Testis (tissue), 3 donors: Measurements from ENCODE around the gene SMAD3. TPM values are rescaled to one million over a fixed set of nuclear protein-coding genes. Genes with fewer than 3 reads are reported as not detected.

Experiments
- DNase-seq: peaks from one replicate; pipeline ENCODE4 v3.0.0-alpha.2; 2019
- H3K27ac ChIP-seq, 2 donors: fragments of 200-600 bp; sonication (generic); one replicate each; pipeline ENCODE4 v1.5.1; 2019
- H3K27me3 ChIP-seq: fragments of 200-600 bp; sonication (generic); one replicate; pipeline ENCODE4 v1.5.1; 2019
- H3K36me3 ChIP-seq: fragments of 200-600 bp; sonication (generic); one replicate; pipeline ENCODE4 v1.5.1; 2017; ENCODE audit warnings: low read depth; ENCODE audit errors: missing control alignments
- H3K4me1 ChIP-seq: fragments of 200-600 bp; sonication (generic); one replicate; pipeline ENCODE4 v1.5.1; 2019
- H3K4me3 ChIP-seq, 2 donors: fragments of 200-600 bp; sonication (generic); one replicate each; pipeline ENCODE4 v1.5.1; 2017 to 2019
- H3K9me3 ChIP-seq: fragments of 200-600 bp; sonication (generic); one replicate; pipeline ENCODE4 v1.5.1; 2017
- POLR2A ChIP-seq: fragments of 450-650 bp; IDR thresholded peaks from one replicate; pipeline ENCODE4 v1.6.1; 2017; ENCODE audit warnings: antibody characterized with exemption, mild to moderate bottlenecking, moderate library complexity
- WGBS, 2 donors: methylation state at CpG; one replicate each; pipeline ENCODE4 v1.1.5; 2018; 5-methylcytosine and 5-hydroxymethylcytosine counted together
- intact Hi-C: fragments of 100-400 bp; cut with DNase I; formaldehyde crosslinking; loops from one replicate; pipeline ENCODE4 v1.15.1; 2023; ENCODE audit warnings: low total_unique reads
- polyA plus RNA-seq: library from polyadenylated mRNA; stranded (reverse); fragments of 350-450 nt; fragmentation: Illumina TruSeq; extraction: RNeasy Lipid Tissue Mini Kit (QIAGEN cat#74804); gene quantifications from one replicate; pipeline ENCODE4 v1.2.3, GENCODE V29; 2014; ENCODE audit warnings: low read depth, low replicate concordance; ENCODE audit not compliant: insufficient read depth
- total RNA-seq, 2 donors: library from RNA; depleted of rRNA; stranded (reverse); fragments of >200 nt; gene quantifications; one replicate each; pipeline ENCODE4 v1.2.3, GENCODE V29; 2016
- TF ChIP-seq, protein P1 (sequence below), 3 experiments: fragments of 450-650 bp in 2 of 3; fragments of 200-600 bp in 1 of 3; sonication (generic) in 1 of 3; IDR thresholded peaks; one replicate each; pipeline ENCODE4 v1.5.1; 2016 to 2019; ENCODE audit warnings: antibody characterized with exemption in 3 of 3, mild to moderate bottlenecking in 2 of 3, moderate library complexity in 1 of 3

The SMAD3 gene
- total and polyA plus RNA-seq, 3 donors from 2014 or later, result 11.4 to 31.6 (median 18.7) TPM

DNA sequence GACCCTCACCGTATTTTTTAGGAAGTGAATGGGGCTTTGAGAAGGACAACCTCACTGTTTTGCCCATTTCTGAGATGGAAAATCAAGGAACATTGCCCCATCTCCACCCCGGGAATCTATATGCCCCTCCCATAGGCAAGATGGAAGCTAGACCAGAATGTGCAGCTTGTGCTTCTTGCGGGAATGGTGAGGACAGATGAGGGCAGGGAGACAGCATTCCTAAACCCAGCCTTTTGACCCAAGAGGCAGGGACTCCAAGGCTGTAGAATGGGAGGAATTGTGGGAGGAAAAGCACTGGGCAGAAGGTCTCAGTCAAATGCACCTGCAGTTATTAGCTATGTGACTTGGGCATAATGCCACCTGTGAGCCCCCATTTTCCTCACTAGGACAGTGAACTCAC lies 66.9 kb downstream of the SMAD3 start:
- no peak overlapping the region for H3K27ac ChIP-seq
- H3K27me3 ChIP-seq, result no peaks in the 10 kb centered on the region
- intact Hi-C loops, result no loop called here
- H3K4me3 ChIP-seq, result no peak overlapping the region
- H3K36me3 ChIP-seq, result no peaks in the 10 kb centered on the region
- H3K4me1 ChIP-seq, result peaks cover 38% of the 10 kb centered on the region
- 55 to 67% methylated on average over 3 of the region's 3 CpGs for WGBS, 2 donors
- DNase-seq, result no peak
- H3K9me3 ChIP-seq, result no peaks in the 10 kb centered on the region
- TF ChIP-seq, protein P1, sequence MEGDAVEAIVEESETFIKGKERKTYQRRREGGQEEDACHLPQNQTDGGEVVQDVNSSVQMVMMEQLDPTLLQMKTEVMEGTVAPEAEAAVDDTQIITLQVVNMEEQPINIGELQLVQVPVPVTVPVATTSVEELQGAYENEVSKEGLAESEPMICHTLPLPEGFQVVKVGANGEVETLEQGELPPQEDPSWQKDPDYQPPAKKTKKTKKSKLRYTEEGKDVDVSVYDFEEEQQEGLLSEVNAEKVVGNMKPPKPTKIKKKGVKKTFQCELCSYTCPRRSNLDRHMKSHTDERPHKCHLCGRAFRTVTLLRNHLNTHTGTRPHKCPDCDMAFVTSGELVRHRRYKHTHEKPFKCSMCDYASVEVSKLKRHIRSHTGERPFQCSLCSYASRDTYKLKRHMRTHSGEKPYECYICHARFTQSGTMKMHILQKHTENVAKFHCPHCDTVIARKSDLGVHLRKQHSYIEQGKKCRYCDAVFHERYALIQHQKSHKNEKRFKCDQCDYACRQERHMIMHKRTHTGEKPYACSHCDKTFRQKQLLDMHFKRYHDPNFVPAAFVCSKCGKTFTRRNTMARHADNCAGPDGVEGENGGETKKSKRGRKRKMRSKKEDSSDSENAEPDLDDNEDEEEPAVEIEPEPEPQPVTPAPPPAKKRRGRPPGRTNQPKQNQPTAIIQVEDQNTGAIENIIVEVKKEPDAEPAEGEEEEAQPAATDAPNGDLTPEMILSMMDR (IDR thresholded peaks at IDR 0.05), result no peak
- no peak for TF ChIP-seq POLR2A

DNA sequence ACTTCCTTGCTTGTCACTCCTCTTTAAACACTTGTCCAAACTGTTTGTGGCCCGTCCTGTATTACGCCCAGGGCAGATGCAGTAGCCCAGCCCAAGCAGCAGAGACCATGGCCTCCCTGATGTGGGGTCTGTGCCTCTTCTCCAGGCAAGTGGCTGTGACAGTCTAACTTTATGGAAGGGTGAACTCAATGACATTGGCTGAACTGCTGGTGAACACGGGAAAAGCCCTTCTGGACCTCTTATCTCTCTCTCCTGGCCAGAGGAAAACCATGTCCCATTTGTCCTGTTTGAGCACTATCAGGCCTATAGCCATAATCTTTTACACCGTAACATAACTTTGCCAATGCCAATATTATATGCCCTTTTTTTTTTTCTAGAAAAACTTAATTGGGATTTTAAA lies 67.6 kb downstream of the SMAD3 start:
- no peak for DNase-seq
- intact Hi-C loops, result no loop called here
- no peaks in the 10 kb centered on the region for H3K27me3 ChIP-seq
- 79 to 82% methylated on average over 4 of the region's 4 CpGs for WGBS, 2 donors
- peaks cover 38% of the 10 kb centered on the region for H3K4me1 ChIP-seq
- H3K4me3 ChIP-seq, result no peak overlapping the region
- H3K36me3 ChIP-seq, result no peaks in the 10 kb centered on the region
- no peak overlapping the region for H3K27ac ChIP-seq
- TF ChIP-seq, protein P1 (IDR thresholded peaks at IDR 0.05), result no peak
- TF ChIP-seq POLR2A, result no peak
- H3K9me3 ChIP-seq, result no peaks in the 10 kb centered on the region

DNA sequence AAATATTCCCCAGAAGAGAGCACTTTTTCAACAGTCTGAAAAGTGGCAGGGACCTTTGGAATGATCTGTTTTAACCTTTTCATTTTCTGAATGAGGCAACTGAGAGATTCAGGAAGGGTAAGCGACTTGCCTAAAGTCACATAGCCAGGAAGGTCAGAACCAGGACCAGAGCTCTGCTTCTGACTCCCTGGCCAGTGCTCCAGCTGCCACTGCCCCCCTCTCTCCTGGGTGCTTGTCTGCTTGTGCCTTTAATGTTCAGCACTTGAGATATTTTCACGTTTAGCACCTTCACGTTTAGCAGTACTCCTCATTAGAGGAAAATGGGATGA lies 68.3 kb downstream of the SMAD3 start:
- H3K9me3 ChIP-seq, result no peaks in the 10 kb centered on the region
- 63 to 79% methylated on average over 3 of the region's 3 CpGs for WGBS, 2 donors
- H3K4me1 ChIP-seq, result peaks cover 39% of the 10 kb centered on the region
- H3K27ac ChIP-seq, result peak overlapping the region in 1 of 2 donors; percentile 69
- DNase-seq, result no peak
- intact Hi-C loops, result no loop called here
- no peak overlapping the region for H3K4me3 ChIP-seq
- H3K36me3 ChIP-seq, result no peaks in the 10 kb centered on the region
- no peaks in the 10 kb centered on the region for H3K27me3 ChIP-seq
- TF ChIP-seq, protein P1 (IDR thresholded peaks at IDR 0.05), result no peak
- TF ChIP-seq POLR2A, result no peak

DNA sequence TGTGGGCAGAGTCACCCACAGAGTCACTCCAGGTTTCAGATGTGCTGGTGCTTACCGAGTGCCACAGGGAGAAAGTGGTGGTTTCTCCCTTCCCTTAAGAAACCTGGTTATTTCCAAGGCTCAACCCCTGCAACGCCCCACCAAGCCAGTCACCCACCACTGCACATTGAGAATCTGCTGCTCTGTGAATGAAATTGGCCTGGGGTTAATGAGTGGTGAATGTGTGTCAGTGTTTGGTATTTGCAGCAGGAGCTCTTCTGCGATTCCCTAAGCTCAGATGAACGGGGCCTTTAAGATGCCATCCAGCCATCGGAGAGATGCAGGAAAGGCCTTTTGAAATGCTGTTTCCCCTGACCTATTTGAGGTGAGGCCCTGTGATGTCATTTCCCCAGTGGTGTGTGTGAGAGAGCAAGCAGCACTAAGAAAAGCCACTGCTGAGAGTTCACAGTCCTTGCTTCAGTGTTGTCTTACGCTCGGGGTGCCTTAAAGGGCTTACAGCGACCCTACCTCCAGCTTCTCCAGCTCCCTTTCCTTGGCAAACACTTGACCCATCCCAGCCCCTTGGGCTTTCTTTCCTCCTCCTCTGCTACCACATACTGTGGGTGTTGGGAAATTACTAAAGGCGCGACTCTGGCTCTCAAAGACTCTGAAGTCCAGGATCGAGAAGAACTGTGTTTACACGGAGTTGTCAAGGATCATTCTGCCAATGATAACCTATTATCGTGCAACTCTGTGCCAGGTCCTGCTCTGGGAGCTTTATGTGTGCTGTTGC lies 68.9 kb downstream of the SMAD3 start:
- 51 to 52% methylated on average over 12 to 13 of the region's 13 CpGs for WGBS, 2 donors
- intact Hi-C loops, result no loop called here
- H3K27me3 ChIP-seq, result no peaks in the 10 kb centered on the region
- peaks cover 39% of the 10 kb centered on the region for H3K4me1 ChIP-seq
- DNase-seq, result no peak
- H3K4me3 ChIP-seq, result no peak overlapping the region
- H3K9me3 ChIP-seq, result no peaks in the 10 kb centered on the region
- peak overlapping the region; percentile 45 to 69 for H3K27ac ChIP-seq
- TF ChIP-seq, protein P1 (IDR thresholded peaks at IDR 0.05), result no peak
- TF ChIP-seq POLR2A, result no peak
- no peaks in the 10 kb centered on the region for H3K36me3 ChIP-seq
